H9 (cell line): ENCODE measurements around the gene NDE1. TPM values are rescaled to one million over a fixed set of nuclear protein-coding genes. Genes with fewer than 3 reads are reported as not detected.

Experiments used
- DNase-seq: peaks from one replicate; pipeline ENCODE4 v3.0.0-alpha.2; 2017
- H2AFZ ChIP-seq: one replicate; pipeline ENCODE4 v1.6.1; 2013; ENCODE audit warnings: mild to moderate bottlenecking, low read length, control low read depth, moderate library complexity
- H2AK5ac ChIP-seq: 2 replicates; pipeline ENCODE4 v1.6.1; 2013; ENCODE audit warnings: low read length, control low read depth, mixed read lengths; ENCODE audit not compliant: insufficient read length
- H2BK120ac ChIP-seq: one replicate; pipeline ENCODE4 v1.6.1; 2013; ENCODE audit warnings: low read depth, mild to moderate bottlenecking, low read length, control low read depth, inconsistent platforms; ENCODE audit not compliant: poor library complexity, severe bottlenecking
- H2BK12ac ChIP-seq: 2 replicates; pipeline ENCODE4 v1.6.1; 2013; ENCODE audit warnings: low read length, control low read depth, mixed read lengths, low read depth; ENCODE audit not compliant: insufficient read length
- H2BK15ac ChIP-seq: 2 replicates; pipeline ENCODE4 v1.6.1; 2013; ENCODE audit warnings: low read depth, low read length, control low read depth
- H2BK20ac ChIP-seq: one replicate; pipeline ENCODE4 v1.6.1; 2013; ENCODE audit warnings: low read depth, mild to moderate bottlenecking, low read length, control low read depth, inconsistent platforms; ENCODE audit not compliant: poor library complexity, severe bottlenecking
- H2BK5ac ChIP-seq: 2 replicates; pipeline ENCODE4 v1.6.1; 2013; ENCODE audit warnings: low read length, control low read depth, mixed read lengths; ENCODE audit not compliant: insufficient read length
- H3K14ac ChIP-seq: 2 replicates; pipeline ENCODE4 v1.6.1; 2013; ENCODE audit warnings: low read length, control low read depth; ENCODE audit not compliant: insufficient read depth
- H3K18ac ChIP-seq: 2 replicates; pipeline ENCODE4 v1.6.1; 2013; ENCODE audit warnings: low read depth, mild to moderate bottlenecking, mixed read lengths, low read length, control low read depth; ENCODE audit not compliant: insufficient read length
- H3K23ac ChIP-seq: 2 replicates; pipeline ENCODE4 v1.6.1; 2013; ENCODE audit warnings: low read length, control low read depth, mixed read lengths, low read depth; ENCODE audit not compliant: insufficient read length
- H3K23me2 ChIP-seq: 2 replicates; pipeline ENCODE4 v1.6.1; 2013; ENCODE audit warnings: low read depth, mild to moderate bottlenecking, mixed read lengths, low read length, control low read depth; ENCODE audit not compliant: insufficient read length, poor library complexity, severe bottlenecking
- H3K27ac ChIP-seq: 2 replicates; pipeline ENCODE4 v1.5.1; 2013; ENCODE audit warnings: low read length, control low read depth, mixed read lengths, low read depth; ENCODE audit not compliant: insufficient read length
- H3K27me3 ChIP-seq: 2 replicates; pipeline ENCODE4 v1.6.1; 2013; ENCODE audit warnings: low read length, control low read depth, inconsistent platforms; ENCODE audit not compliant: insufficient read depth
- H3K4ac ChIP-seq: 2 replicates; pipeline ENCODE4 v1.6.1; 2013; ENCODE audit warnings: low read depth, mild to moderate bottlenecking, control low read depth, inconsistent platforms, low read length, moderate library complexity
- H3K4me1 ChIP-seq: 2 replicates; pipeline ENCODE4 v1.6.1; 2013; ENCODE audit warnings: low read length, control low read depth, inconsistent platforms; ENCODE audit not compliant: insufficient read depth
- H3K4me2 ChIP-seq: 2 replicates; pipeline ENCODE4 v1.6.1; 2013; ENCODE audit warnings: low read length, control low read depth, mixed read lengths; ENCODE audit not compliant: insufficient read length, insufficient read depth
- H3K56ac ChIP-seq: 2 replicates; pipeline ENCODE4 v1.6.1; 2013; ENCODE audit warnings: low read depth, mild to moderate bottlenecking, mixed read lengths, low read length, control low read depth; ENCODE audit not compliant: insufficient read length
- H3K79me1 ChIP-seq: 2 replicates; pipeline ENCODE4 v1.6.1; 2013; ENCODE audit warnings: low read depth, mild to moderate bottlenecking, moderate library complexity, low read length, control low read depth, inconsistent platforms; ENCODE audit not compliant: insufficient read depth, poor library complexity, severe bottlenecking
- H3K79me2 ChIP-seq: 2 replicates; pipeline ENCODE4 v1.6.1; 2013; ENCODE audit warnings: low read length, control low read depth, inconsistent platforms; ENCODE audit not compliant: insufficient read depth
- H3K9ac ChIP-seq: 2 replicates; pipeline ENCODE4 v1.6.1; 2013; ENCODE audit warnings: low read length, control low read depth, mixed read lengths; ENCODE audit not compliant: insufficient read length; ENCODE audit errors: extremely low read depth
- H3K9me3 ChIP-seq: one replicate; pipeline ENCODE4 v1.6.1; 2013; ENCODE audit warnings: low read depth, low read length, inconsistent platforms; ENCODE audit not compliant: control insufficient read depth
- H3T11ph ChIP-seq: one replicate; pipeline ENCODE4 v1.6.1; 2013; ENCODE audit warnings: mild to moderate bottlenecking, low read length, control low read depth, inconsistent platforms
- H4K20me1 ChIP-seq: one replicate; pipeline ENCODE4 v1.6.1; 2013; ENCODE audit not compliant: control insufficient read depth, insufficient read length, insufficient read depth
- H4K5ac ChIP-seq: 2 replicates; pipeline ENCODE4 v1.6.1; 2013; ENCODE audit warnings: low read depth, mild to moderate bottlenecking, mixed read lengths, low read length, control low read depth; ENCODE audit not compliant: insufficient read length
- H4K8ac ChIP-seq: replicated peaks from 2 replicates; pipeline ENCODE4 v1.6.1; 2013; ENCODE audit warnings: low read length, control low read depth, mixed read lengths, low read depth; ENCODE audit not compliant: insufficient read length
- H4K91ac ChIP-seq: 2 replicates; pipeline ENCODE4 v1.6.1; 2013; ENCODE audit warnings: low read depth, mild to moderate bottlenecking, moderate library complexity, mixed read lengths, low read length, control low read depth; ENCODE audit not compliant: insufficient read length
- H3K27ac Mint-ChIP-seq, 3 experiments: 2 replicates in 2 of 3; 3 replicates in 1 of 3; pipeline ENCODE4 v1.8.0; 2020 to 2021; ENCODE audit warnings: mixed read lengths in 3 of 3, mild to moderate bottlenecking in 1 of 3, moderate library complexity in 1 of 3
- H3K27me3 Mint-ChIP-seq: 2 replicates; pipeline ENCODE4 v1.8.0; 2021; ENCODE audit warnings: low read depth, mild to moderate bottlenecking, moderate library complexity, mixed read lengths
- H3K36me3 Mint-ChIP-seq, 3 experiments: 2 replicates in 2 of 3; 3 replicates in 1 of 3; pipeline ENCODE4 v1.8.0; 2020 to 2021; ENCODE audit warnings: low read depth in 3 of 3, mixed read lengths in 3 of 3; ENCODE audit not compliant: insufficient read depth in 1 of 3
- H3K4me1 Mint-ChIP-seq, 2 experiments: 2 replicates each; pipeline ENCODE4 v1.8.0; 2020; ENCODE audit warnings: mixed read lengths in 2 of 2
- H3K4me3 Mint-ChIP-seq, 2 experiments: 2 replicates in 1 of 2; 3 replicates in 1 of 2; pipeline ENCODE4 v1.8.0; 2020 to 2021; ENCODE audit warnings: mild to moderate bottlenecking in 2 of 2, mixed read lengths in 2 of 2, moderate library complexity in 1 of 2
- H3K9me3 Mint-ChIP-seq, 2 experiments: 2 replicates in 1 of 2; 3 replicates in 1 of 2; pipeline ENCODE4 v1.8.0; 2020; ENCODE audit warnings: mild to moderate bottlenecking in 2 of 2, mixed read lengths in 2 of 2, moderate library complexity in 1 of 2
- CTCF ChIP-seq: fragments of 200-600 bp; sonication (generic); conservative IDR thresholded peaks from 3 replicates; pipeline ENCODE4 v1.8.0; 2021; ENCODE audit warnings: antibody characterized with exemption, mild to moderate bottlenecking
- WGBS: extraction: QIAGEN DNeasy Blood & Tissue Kit; methylation state at CpG from one replicate; pipeline ENCODE4 v1.1.7; 2013; ENCODE audit warnings: missing lambda C conversion rate, low lambda C conversion rate, mixed read lengths; ENCODE audit not compliant: insufficient read length; ENCODE audit errors: extremely low coverage; 5-methylcytosine and 5-hydroxymethylcytosine counted together
- total RNA-seq: library from RNA; stranded (reverse); gene quantifications from 2 replicates; pipeline ENCODE4 v1.2.1, GENCODE V29; 2021

Gene NDE1
- total RNA-seq, 1 experiment from 2014 or later, result 49.6 TPM

GRCh38 chr16:15749371-15749770, 99.3 kb downstream of the NDE1 start:
- Mint-ChIP-seq H3K27me3 (no peaks in the 10 kb centered on the region; the same call in 1 of the 2 replicates), H3K36me3 (no peaks in the 10 kb centered on the region), H3K9me3 (no peaks in the 10 kb centered on the region), H3K4me1 (peaks cover 2 to 6% of the 10 kb centered on the region in 2 experiments; a peak in 3 of 4 replicates), H3K4me3 (no peak overlapping the region), H3K27ac (no peak overlapping the region)
- no peak overlapping the region for H2BK15ac ChIP-seq
- H4K5ac ChIP-seq, result no peak overlapping the region
- H3K79me2 ChIP-seq, result no peaks in the 10 kb centered on the region
- no peak overlapping the region for H3K4me2 ChIP-seq
- H3K27me3 ChIP-seq, result no peaks in the 10 kb centered on the region
- no peak overlapping the region for H3K56ac ChIP-seq
- H3K18ac ChIP-seq, result no peak overlapping the region
- no peak overlapping the region for H3K9ac ChIP-seq
- TF ChIP-seq CTCF, result no peak
- no peak overlapping the region for H3T11ph ChIP-seq
- no peak overlapping the region for H4K8ac ChIP-seq
- no peak overlapping the region for H2AK5ac ChIP-seq
- no peak overlapping the region for H3K23ac ChIP-seq
- no peaks in the 10 kb centered on the region for H3K9me3 ChIP-seq
- H3K4me1 ChIP-seq, result no peaks in the 10 kb centered on the region
- no peak overlapping the region for H2BK5ac ChIP-seq
- no peak overlapping the region for H3K14ac ChIP-seq
- no peak for DNase-seq
- no peak overlapping the region for H3K4ac ChIP-seq
- H3K79me1 ChIP-seq, result no peaks in the 10 kb centered on the region
- no peaks in the 10 kb centered on the region for H4K20me1 ChIP-seq
- no peak overlapping the region for H2AFZ ChIP-seq
- no peak overlapping the region for H2BK120ac ChIP-seq
- no peak overlapping the region for H3K27ac ChIP-seq
- H4K91ac ChIP-seq, result no peak overlapping the region
- no CpG with 5 or more reads among the region's 2 CpGs for WGBS
- no peak overlapping the region for H2BK12ac ChIP-seq
- no peaks in the 10 kb centered on the region for H3K23me2 ChIP-seq
- H2BK20ac ChIP-seq, result no peak overlapping the region
